Esophagus muscularis mucosa (tissue), 3 donors: ENCODE results near the gene DDX31.

Experiments used
- CTCF ChIP-seq, 3 experiments: fragments of 200-600 bp in 2 of 3; fragments of 450-650 bp in 1 of 3; sonication (generic) in 2 of 3; IDR thresholded peaks; one replicate each; pipeline ENCODE4 v1.5.1; 2017 to 2019; ENCODE audit warnings: antibody characterized with exemption in 3 of 3, mild to moderate bottlenecking in 2 of 3, moderate library complexity in 1 of 3
- POLR2A ChIP-seq: fragments of 450-650 bp; IDR thresholded peaks from one replicate; pipeline ENCODE4 v1.6.1; 2017; ENCODE audit warnings: antibody characterized with exemption, moderate library complexity, mild to moderate bottlenecking, low read depth

DNA sequence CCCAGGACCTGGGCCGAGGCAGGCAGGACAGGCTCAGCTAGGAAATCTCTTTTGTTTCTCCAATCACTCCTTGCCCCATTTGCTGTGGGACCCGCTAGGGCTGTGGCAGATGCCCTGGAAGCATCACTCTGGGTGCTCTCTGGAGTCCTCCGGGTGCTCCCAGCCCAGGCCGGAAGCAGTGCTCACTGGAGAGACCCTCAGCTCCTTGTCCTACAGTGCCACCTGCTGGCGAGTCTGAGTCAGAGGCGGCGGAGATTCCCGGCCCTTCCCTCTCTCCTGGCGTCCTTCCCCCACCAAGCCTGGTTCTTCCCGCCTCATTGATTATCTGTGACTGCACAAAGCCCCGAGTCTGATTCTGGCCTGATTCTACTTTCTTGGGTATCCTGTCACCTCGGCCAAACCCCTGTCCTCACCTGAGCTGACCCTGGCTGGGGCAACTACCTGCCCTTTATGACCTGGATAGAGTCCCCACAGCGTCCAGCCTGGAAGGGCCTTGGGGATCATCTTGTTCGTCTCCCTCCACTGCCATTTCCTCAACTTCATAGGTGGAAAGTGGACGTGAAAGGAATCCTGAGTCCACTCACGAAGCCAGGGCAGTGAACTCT lies 94.7 kb downstream of the DDX31 start:
- TF ChIP-seq POLR2A (no peak), CTCF (IDR thresholded peaks at IDR 0.05) (peak; percentile 58 to 59 (median 59))
